SK-N-SH (cell line): Measurements from ENCODE around the gene P4HTM. TPM values are rescaled to one million over a fixed set of nuclear protein-coding genes. Genes with fewer than 3 reads are reported as not detected.

Experiments
- CTCF ChIA-PET: fragments of 300-600, 350-600 bp; formaldehyde crosslinking; extraction: SDS; loops from one replicate; lab custom pipeline; 2021; lab: Yijun Ruan, JAX
- POLR2A ChIA-PET: fragments of 350-600 bp; sonication (Branson Sonifier 250); formaldehyde crosslinking; extraction: SDS; loops from one replicate; lab custom pipeline; 2020; ENCODE audit warnings: antibody characterized with exemption, inconsistent platforms; lab: Yijun Ruan, JAX
- DNase-seq: peaks from one replicate; pipeline ENCODE4 v3.0.0; 2012
- H2AFZ ChIP-seq: fragments of 200-600 bp; sonication (generic); 2 replicates; pipeline ENCODE4 v1.8.1; 2016; ENCODE audit warnings: antibody characterized with exemption, mild to moderate bottlenecking, low read depth
- H3F3A ChIP-seq: fragments of 200-600 bp; sonication (generic); replicated peaks from 2 replicates; pipeline ENCODE3; 2016; ENCODE audit warnings: antibody characterized with exemption, mild to moderate bottlenecking; ENCODE audit not compliant: insufficient read depth
- H3K27ac ChIP-seq, 2 experiments: fragments of 200-500 bp in 1 of 2; fragments of 200-600 bp in 1 of 2; sonication (Bioruptor generic) in 1 of 2; sonication (generic), shearing (Covaris generic) in 1 of 2; 2 replicates each; pipeline versions ENCODE4 v1.5.1 to v1.6.1; 2014 to 2016; ENCODE audit warnings: low read depth in 2 of 2, inconsistent platforms in 1 of 2, low read length in 1 of 2, mild to moderate bottlenecking in 1 of 2, mixed read lengths in 1 of 2
- H3K27me3 ChIP-seq: fragments of 200-600 bp; sonication (generic), shearing (Covaris generic); 2 replicates; pipeline ENCODE4 v1.6.1; 2016; ENCODE audit warnings: mixed run types; ENCODE audit not compliant: insufficient read depth
- H3K36me3 ChIP-seq, 2 experiments: fragments of 200-500 bp in 1 of 2; fragments of 200-600 bp in 1 of 2; sonication (Bioruptor generic) in 1 of 2; sonication (generic) in 1 of 2; replicated peaks in 1 of 2; 2 replicates each; pipeline versions ENCODE3 to v1.5.1; 2014 to 2016; ENCODE audit warnings: low read length in 1 of 2, mild to moderate bottlenecking in 1 of 2; ENCODE audit not compliant: insufficient read depth in 2 of 2, control insufficient read depth in 1 of 2
- H3K4me1 ChIP-seq, 2 experiments: fragments of 200-500 bp in 1 of 2; fragments of 200-600 bp in 1 of 2; sonication (Bioruptor generic) in 1 of 2; sonication (generic), shearing (Covaris generic) in 1 of 2; 2 replicates each; pipeline versions ENCODE4 v1.5.1 to v1.6.1; 2014 to 2016; ENCODE audit warnings: low read depth in 1 of 2, low read length in 1 of 2, mixed run types in 1 of 2; ENCODE audit not compliant: insufficient read depth in 2 of 2, control insufficient read depth in 1 of 2
- H3K4me2 ChIP-seq: fragments of 200-600 bp; sonication (generic), shearing (Covaris generic); 2 replicates; pipeline ENCODE4 v1.6.1; 2017; ENCODE audit warnings: mixed run types
- H3K4me3 ChIP-seq, 2 experiments: fragments of 200-500 bp in 1 of 2; fragments of 200-600 bp in 1 of 2; sonication (Bioruptor generic) in 1 of 2; sonication (generic), shearing (Covaris generic) in 1 of 2; 2 replicates each; pipeline versions ENCODE4 v1.5.1 to v1.8.1; 2014 to 2016; ENCODE audit warnings: low read depth in 2 of 2, inconsistent platforms in 1 of 2, low read length in 1 of 2, mild to moderate bottlenecking in 1 of 2, mixed read lengths in 1 of 2, moderate library complexity in 1 of 2
- H3K79me2 ChIP-seq: fragments of 200-600 bp; sonication (generic); 2 replicates; pipeline ENCODE4 v1.8.1; 2017; ENCODE audit warnings: mild to moderate bottlenecking; ENCODE audit not compliant: insufficient read depth
- H3K9ac ChIP-seq: fragments of 200-600 bp; sonication (generic); 2 replicates; pipeline ENCODE4 v1.6.1; 2017; ENCODE audit warnings: mixed run types
- H3K9me2 ChIP-seq: fragments of 200-600 bp; sonication (generic); 2 replicates; pipeline ENCODE4 v1.6.1; 2017; ENCODE audit warnings: mixed run types
- H3K9me3 ChIP-seq: fragments of 200-600 bp; sonication (generic); 2 replicates; pipeline ENCODE4 v1.6.1; 2017; ENCODE audit warnings: mixed run types, mild to moderate bottlenecking, moderate library complexity
- H4K20me1 ChIP-seq: fragments of 200-600 bp; sonication (generic); 2 replicates; pipeline ENCODE4 v1.6.1; 2017; ENCODE audit warnings: mild to moderate bottlenecking, mixed run types; ENCODE audit not compliant: insufficient read depth
- CHD2 ChIP-seq: fragments of 150-350 bp; IDR thresholded peaks from 2 replicates; pipeline ENCODE4 v1.6.1; 2018; ENCODE audit warnings: low read length; ENCODE audit not compliant: partially characterized antibody
- ELF1 ChIP-seq: IDR thresholded peaks from 2 replicates; pipeline ENCODE4 v1.4.0; 2012
- EP300 ChIP-seq, 2 experiments: IDR thresholded peaks; 2 replicates each; pipeline versions ENCODE4 v1.4.0 to v1.6.1; 2012; ENCODE audit warnings: borderline replicate concordance in 1 of 2, low read depth in 1 of 2, low read length in 1 of 2
- GABPA ChIP-seq: IDR thresholded peaks from 2 replicates; pipeline ENCODE4 v1.4.0; 2012; ENCODE audit warnings: low read depth, mild to moderate bottlenecking
- MEF2A ChIP-seq: IDR thresholded peaks from 2 replicates; pipeline ENCODE4 v1.4.0; 2012; ENCODE audit warnings: low read depth, borderline replicate concordance
- PBX3 ChIP-seq: IDR thresholded peaks from 2 replicates; pipeline ENCODE4; 2012
- POLR2AphosphoS5 ChIP-seq: IDR thresholded peaks from 2 replicates; pipeline ENCODE4 v1.6.1; 2012; ENCODE audit warnings: low read depth, low read length
- RFX5 ChIP-seq: IDR thresholded peaks from 2 replicates; pipeline ENCODE4 v1.6.1; 2012; ENCODE audit warnings: mild to moderate bottlenecking, improper control_type of control experiment, low read length
- TEAD4 ChIP-seq: IDR thresholded peaks from 2 replicates; pipeline ENCODE4 v1.4.0; 2012; ENCODE audit warnings: mild to moderate bottlenecking, borderline replicate concordance; ENCODE audit not compliant: insufficient read depth
- USF1 ChIP-seq: IDR thresholded peaks from 2 replicates; pipeline ENCODE4 v1.4.0; 2012; ENCODE audit warnings: low read depth, borderline replicate concordance
- USF2 ChIP-seq: fragments of 150-350 bp; IDR thresholded peaks from 2 replicates; pipeline ENCODE4 v1.6.1; 2017; ENCODE audit warnings: antibody characterized with exemption, low read length, low read depth, borderline replicate concordance
- YY1 ChIP-seq: IDR thresholded peaks from 2 replicates; pipeline ENCODE4 v1.4.0; 2012; ENCODE audit warnings: low read depth, mild to moderate bottlenecking
- ZBTB33 ChIP-seq: IDR thresholded peaks from 2 replicates; pipeline ENCODE4 v1.4.0; 2012; ENCODE audit warnings: low read depth, borderline replicate concordance
- WGBS: methylation state at CpG from one replicate; pipeline ENCODE4 v1.1.6; 2017; ENCODE audit warnings: low lambda C conversion rate; 5-methylcytosine and 5-hydroxymethylcytosine counted together
- polyA plus RNA-seq, 3 experiments: library from polyadenylated mRNA; depleted of rRNA; stranded (reverse); fragments of >200 nt; gene quantifications; 2 replicates each; pipeline ENCODE4 v1.2.3, GENCODE V29; 2012
- TF ChIP-seq, protein P1 (sequence below): fragments of 150-350 bp; IDR thresholded peaks from 2 replicates; pipeline ENCODE4 v1.6.1; 2016; ENCODE audit warnings: mild to moderate bottlenecking, low read depth, low read length
- TF ChIP-seq, protein P2 (sequence below): IDR thresholded peaks from 2 replicates; pipeline ENCODE4 v1.6.1; 2012; ENCODE audit warnings: mild to moderate bottlenecking, low read depth, low read length, moderate library complexity

P4HTM gene
- polyA plus RNA-seq, 1 of the 3 experiments (the other 2 are of a cell fraction), result 21.0 TPM

- no peak for TF ChIP-seq ZBTB33
- no peak for TF ChIP-seq POLR2AphosphoS5
- no peak for TF ChIP-seq EP300 (IDR thresholded peaks at IDR 0.05; ENCODE audit: borderline replicate concordance in 1 of 2, low read depth in 1 of 2, low read length in 1 of 2)
- TF ChIP-seq USF2, result no peak
- TF ChIP-seq, all 33 proteins: peak for 0
Observed at GRCh38 chr3:49006408-49007067, 16.5 kb downstream of the P4HTM start (continued).

GRCh38 chr3:49007068-49007770, 17.2 kb downstream of the P4HTM start, which contains the start of gene WDR6:
Gene WDR6, plus strand, starts transcription at chr3:49007391. Its CDS starts 41 bp downstream, at chr3:49007432.
- peaks cover 4 to 10% of the 10 kb centered on the region in 2 experiments for H3K36me3 ChIP-seq
- H3K27me3 ChIP-seq, result no peaks in the 10 kb centered on the region
- peaks cover 40% of the 10 kb centered on the region for H4K20me1 ChIP-seq
- peaks cover 3% of the 10 kb centered on the region for H3F3A ChIP-seq
- H3K4me1 ChIP-seq, result peaks cover 0 to 21% of the 10 kb centered on the region in 2 experiments; a peak in 2 of 4 replicates
- no peaks in the 10 kb centered on the region for H3K9me3 ChIP-seq
- H3K4me3 ChIP-seq, result peak within 1 kb of the TSS; percentile 78 to 97
- POLR2A ChIA-PET, result interaction anchor here (0.5 to 4.4 kb wide), 17 partner anchors 10 to 463 kb away, joined by 3 to 80 read pairs (median 4); partner anchors contain the start of genes DAG1, DALRD3, IMPDH2 and IP6K2
- peak within 1 kb of the TSS; percentile 84 for H2AFZ ChIP-seq
- H3K79me2 ChIP-seq, result peaks cover 58% of the 10 kb centered on the region
- no peaks in the 10 kb centered on the region for H3K9me2 ChIP-seq
- H3K27ac ChIP-seq, result peak within 1 kb of the TSS; percentile 96 to 98
- H3K9ac ChIP-seq, result peak within 1 kb of the TSS; percentile 100
- WGBS, result under 1% methylated on average over 22 of the region's 65 CpGs
- CTCF ChIA-PET, result interaction anchor here (0.8 to 4.4 kb wide), 11 partner anchors 10 to 324 kb away, joined by 3 to 39 read pairs (median 9); partner anchors contain the start of genes DALRD3, IMPDH2, NDUFAF3 and P4HTM
- H3K4me2 ChIP-seq, result peak within 1 kb of the TSS; percentile 100
- peak; percentile 98 for DNase-seq
- TF ChIP-seq, protein P1, sequence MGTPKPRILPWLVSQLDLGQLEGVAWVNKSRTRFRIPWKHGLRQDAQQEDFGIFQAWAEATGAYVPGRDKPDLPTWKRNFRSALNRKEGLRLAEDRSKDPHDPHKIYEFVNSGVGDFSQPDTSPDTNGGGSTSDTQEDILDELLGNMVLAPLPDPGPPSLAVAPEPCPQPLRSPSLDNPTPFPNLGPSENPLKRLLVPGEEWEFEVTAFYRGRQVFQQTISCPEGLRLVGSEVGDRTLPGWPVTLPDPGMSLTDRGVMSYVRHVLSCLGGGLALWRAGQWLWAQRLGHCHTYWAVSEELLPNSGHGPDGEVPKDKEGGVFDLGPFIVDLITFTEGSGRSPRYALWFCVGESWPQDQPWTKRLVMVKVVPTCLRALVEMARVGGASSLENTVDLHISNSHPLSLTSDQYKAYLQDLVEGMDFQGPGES, result peak; percentile 69
- TF ChIP-seq PBX3 (peak; percentile 95), GABPA (no peak), ELF1 (no peak), CHD2 (peak; percentile 99), TEAD4 (no peak), RFX5 (peak; percentile 80), YY1 (peak; percentile 82), MEF2A (no peak), USF1 (peak; percentile 99), ZBTB33 (peak; percentile 97)
- TF ChIP-seq, protein P2, sequence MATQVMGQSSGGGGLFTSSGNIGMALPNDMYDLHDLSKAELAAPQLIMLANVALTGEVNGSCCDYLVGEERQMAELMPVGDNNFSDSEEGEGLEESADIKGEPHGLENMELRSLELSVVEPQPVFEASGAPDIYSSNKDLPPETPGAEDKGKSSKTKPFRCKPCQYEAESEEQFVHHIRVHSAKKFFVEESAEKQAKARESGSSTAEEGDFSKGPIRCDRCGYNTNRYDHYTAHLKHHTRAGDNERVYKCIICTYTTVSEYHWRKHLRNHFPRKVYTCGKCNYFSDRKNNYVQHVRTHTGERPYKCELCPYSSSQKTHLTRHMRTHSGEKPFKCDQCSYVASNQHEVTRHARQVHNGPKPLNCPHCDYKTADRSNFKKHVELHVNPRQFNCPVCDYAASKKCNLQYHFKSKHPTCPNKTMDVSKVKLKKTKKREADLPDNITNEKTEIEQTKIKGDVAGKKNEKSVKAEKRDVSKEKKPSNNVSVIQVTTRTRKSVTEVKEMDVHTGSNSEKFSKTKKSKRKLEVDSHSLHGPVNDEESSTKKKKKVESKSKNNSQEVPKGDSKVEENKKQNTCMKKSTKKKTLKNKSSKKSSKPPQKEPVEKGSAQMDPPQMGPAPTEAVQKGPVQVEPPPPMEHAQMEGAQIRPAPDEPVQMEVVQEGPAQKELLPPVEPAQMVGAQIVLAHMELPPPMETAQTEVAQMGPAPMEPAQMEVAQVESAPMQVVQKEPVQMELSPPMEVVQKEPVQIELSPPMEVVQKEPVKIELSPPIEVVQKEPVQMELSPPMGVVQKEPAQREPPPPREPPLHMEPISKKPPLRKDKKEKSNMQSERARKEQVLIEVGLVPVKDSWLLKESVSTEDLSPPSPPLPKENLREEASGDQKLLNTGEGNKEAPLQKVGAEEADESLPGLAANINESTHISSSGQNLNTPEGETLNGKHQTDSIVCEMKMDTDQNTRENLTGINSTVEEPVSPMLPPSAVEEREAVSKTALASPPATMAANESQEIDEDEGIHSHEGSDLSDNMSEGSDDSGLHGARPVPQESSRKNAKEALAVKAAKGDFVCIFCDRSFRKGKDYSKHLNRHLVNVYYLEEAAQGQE, result no peak
